Ramos (cell line): ENCODE measurements around the gene GTF2A1L.
"Not testable (repeated sequence)": the region's sequence is repeated elsewhere in the genome, so short reads cannot be mapped to it uniquely, and the experiment has no call there.

Source experiments
- in situ Hi-C: fragments of 300-500 bp; cut with MboI; formaldehyde crosslinking; loops from one replicate; pipeline ENCODE4 v1.14.3; 2022; ENCODE audit warnings: low sequenced_read_pairs; ENCODE audit not compliant: unreplicated experiment

Gene GTF2A1L

GRCh38 chr2:48695991-48696390 lies 78.3 kb downstream of the GTF2A1L start:
- in situ Hi-C loops = no loop called here

- in situ Hi-C loops = no loop called here
Measured at GRCh38 chr2:48696881-48697280, 79.2 kb downstream of the GTF2A1L start.

- in situ Hi-C loops = no loop called here
Measured at GRCh38 chr2:48699348-48699930, 81.8 kb downstream of the GTF2A1L start.

GRCh38 chr2:48703621-48704020 lies 86.0 kb downstream of the GTF2A1L start:
- in situ Hi-C loops = not testable (repeated sequence)

- in situ Hi-C loops = no loop called here
Measured at GRCh38 chr2:48707466-48707865, 89.8 kb downstream of the GTF2A1L start.

- in situ Hi-C loops = no loop called here
Measured at GRCh38 chr2:48709096-48710034, 91.7 kb downstream of the GTF2A1L start.

- in situ Hi-C loops = no loop called here
Measured at GRCh38 chr2:48711343-48711742, 93.7 kb downstream of the GTF2A1L start.

- in situ Hi-C loops = no loop called here
Measured at GRCh38 chr2:48712151-48712550, 94.5 kb downstream of the GTF2A1L start.

- in situ Hi-C loops = no loop called here
Measured at GRCh38 chr2:48713647-48714046, 96.0 kb downstream of the GTF2A1L start.

GRCh38 chr2:48714245-48714644 lies 96.6 kb downstream of the GTF2A1L start:
- in situ Hi-C loops = no loop called here

- in situ Hi-C loops = no loop called here
Measured at GRCh38 chr2:48715042-48715899, 97.6 kb downstream of the GTF2A1L start.

GRCh38 chr2:48715956-48716355 lies 98.3 kb downstream of the GTF2A1L start:
- in situ Hi-C loops = no loop called here

GRCh38 chr2:48717846-48718245 lies 100.2 kb downstream of the GTF2A1L start:
- in situ Hi-C loops = no loop called here

GRCh38 chr2:48719480-48720177 lies 102.0 kb downstream of the GTF2A1L start:
- in situ Hi-C loops = no loop called here

GRCh38 chr2:48721158-48721557 lies 103.5 kb downstream of the GTF2A1L start:
- in situ Hi-C loops = no loop called here

- in situ Hi-C loops = no loop called here
Measured at GRCh38 chr2:48722391-48722790, 104.7 kb downstream of the GTF2A1L start.

- in situ Hi-C loops = no loop called here
Measured at GRCh38 chr2:48723129-48723528, 105.5 kb downstream of the GTF2A1L start.

- in situ Hi-C loops = no loop called here
Measured at GRCh38 chr2:48724278-48724677, 106.6 kb downstream of the GTF2A1L start.

GRCh38 chr2:48725696-48726494 lies 108.2 kb downstream of the GTF2A1L start:
- in situ Hi-C loops = no loop called here
